Stomach (tissue), 4 donors: ENCODE measurements around the gene RBPJ.

Experiments
- EP300 ChIP-seq: sonication (generic); formaldehyde crosslinking; IDR thresholded peaks from one replicate; pipeline ENCODE4 v1.6.1; 2017; ENCODE audit warnings: antibody characterized with exemption
- POLR2AphosphoS5 ChIP-seq, 3 donors: sonication (generic); formaldehyde crosslinking; IDR thresholded peaks; one replicate each; pipeline ENCODE4 v1.6.1; 2016; ENCODE audit warnings: antibody characterized with exemption in 3 of 3

GRCh38 chr4:26368685-26369084 lies 47.9 kb downstream of the RBPJ start:
- TF ChIP-seq EP300 (no peak), POLR2AphosphoS5 (IDR thresholded peaks at IDR 0.05) (no peak)
